HepG2 (cell line): ENCODE results near the gene ST14. TPM values are rescaled to one million over a fixed set of nuclear protein-coding genes. Genes with fewer than 3 reads are reported as not detected.

Experiments
- KMT2B ChIP-seq: IDR thresholded peaks from 2 replicates; pipeline ENCODE4 v1.6.1; 2016; ENCODE audit warnings: missing genetic modification reagents, missing compliant biosample characterization
- NR3C1 ChIP-seq: sonication (generic); formaldehyde crosslinking; IDR thresholded peaks from 2 replicates; pipeline ENCODE4 v1.4.0; 2020; ENCODE audit warnings: missing genetic modification reagents
- POGZ ChIP-seq: sonication (generic); formaldehyde crosslinking; IDR thresholded peaks from 2 replicates; pipeline ENCODE4 v1.4.0; 2020; ENCODE audit warnings: mild to moderate bottlenecking, missing genetic modification reagents
- SMAD9 ChIP-seq: sonication (generic); formaldehyde crosslinking; IDR thresholded peaks from 2 replicates; pipeline ENCODE4 v1.5.1; 2020; ENCODE audit warnings: mild to moderate bottlenecking, missing genetic modification reagents
- TSC22D2 ChIP-seq: sonication (generic); formaldehyde crosslinking; IDR thresholded peaks from 2 replicates; pipeline ENCODE4 v1.5.1; 2020; ENCODE audit warnings: missing genetic modification reagents, mild to moderate bottlenecking, borderline replicate concordance
- ZBTB40 ChIP-seq, 2 experiments: fragments of 450-650 bp in 1 of 2; sonication (generic) in 1 of 2; formaldehyde crosslinking in 1 of 2; IDR thresholded peaks; 2 replicates each; pipeline versions ENCODE4 v1.6.1 to v1.8.0; 2016 to 2022; ENCODE audit warnings: antibody characterized with exemption in 1 of 2, mild to moderate bottlenecking in 1 of 2, missing genetic modification reagents in 1 of 2
- ZNF770 ChIP-seq: sonication (generic); formaldehyde crosslinking; IDR thresholded peaks from 2 replicates; pipeline ENCODE4 v1.5.0; 2020; ENCODE audit warnings: mild to moderate bottlenecking, missing genetic modification reagents
- polyA plus RNA-seq, 8 experiments: library from polyadenylated mRNA; depleted of rRNA in 3 of 8; stranded (reverse) in 7 of 8; unstranded in 1 of 8; fragments of >200 nt; fragmentation: Illumina TruSeq in 4 of 8; extraction: Trizol in 4 of 8; gene quantifications; 2 replicates each; pipeline versions ENCODE4 v1.2.1 to v1.2.3, GENCODE V29; 2011 to 2016; ENCODE audit warnings: low read depth in 4 of 8, missing spikeins in 1 of 8, mixed read lengths in 1 of 8; ENCODE audit not compliant: insufficient read depth in 1 of 8
- total RNA-seq, 5 experiments: library from RNA; depleted of rRNA; stranded (reverse); fragments of >200 nt; fragmentation: Illumina TruSeq; extraction: Trizol; gene quantifications; 2 replicates each; pipeline ENCODE4 v1.2.3, GENCODE V29; 2016; ENCODE audit warnings: low read depth in 1 of 5
- TF ChIP-seq, protein P1 (sequence below): sonication (generic); formaldehyde crosslinking; IDR thresholded peaks from 2 replicates; pipeline ENCODE4 v1.4.0; 2020; ENCODE audit warnings: missing genetic modification reagents
- TF ChIP-seq, protein P2 (sequence below): sonication (generic); formaldehyde crosslinking; IDR thresholded peaks from 2 replicates; pipeline ENCODE4 v1.9.0; 2021; ENCODE audit warnings: missing genetic modification reagents, borderline replicate concordance

The ST14 gene
- total and polyA plus RNA-seq, 2 of the 13 experiments (the other 11 are each of a cell fraction or from before 2014, with no cell fraction given) = 0.88 to 1.4 TPM

GRCh38 chr11:130163346-130164220 lies 4.0 kb downstream of the ST14 start (continued):
- 0 out of 2 replicates have a peak, but pooled peaks have one; percentile 76 for TF ChIP-seq SMAD9 (CRISPR knock-in tag)
- no peak; the same call in 1 of the 2 replicates for TF ChIP-seq POGZ (CRISPR knock-in tag)
- no peak for TF ChIP-seq ZNF770 (CRISPR knock-in tag)
- TF ChIP-seq, protein P1, sequence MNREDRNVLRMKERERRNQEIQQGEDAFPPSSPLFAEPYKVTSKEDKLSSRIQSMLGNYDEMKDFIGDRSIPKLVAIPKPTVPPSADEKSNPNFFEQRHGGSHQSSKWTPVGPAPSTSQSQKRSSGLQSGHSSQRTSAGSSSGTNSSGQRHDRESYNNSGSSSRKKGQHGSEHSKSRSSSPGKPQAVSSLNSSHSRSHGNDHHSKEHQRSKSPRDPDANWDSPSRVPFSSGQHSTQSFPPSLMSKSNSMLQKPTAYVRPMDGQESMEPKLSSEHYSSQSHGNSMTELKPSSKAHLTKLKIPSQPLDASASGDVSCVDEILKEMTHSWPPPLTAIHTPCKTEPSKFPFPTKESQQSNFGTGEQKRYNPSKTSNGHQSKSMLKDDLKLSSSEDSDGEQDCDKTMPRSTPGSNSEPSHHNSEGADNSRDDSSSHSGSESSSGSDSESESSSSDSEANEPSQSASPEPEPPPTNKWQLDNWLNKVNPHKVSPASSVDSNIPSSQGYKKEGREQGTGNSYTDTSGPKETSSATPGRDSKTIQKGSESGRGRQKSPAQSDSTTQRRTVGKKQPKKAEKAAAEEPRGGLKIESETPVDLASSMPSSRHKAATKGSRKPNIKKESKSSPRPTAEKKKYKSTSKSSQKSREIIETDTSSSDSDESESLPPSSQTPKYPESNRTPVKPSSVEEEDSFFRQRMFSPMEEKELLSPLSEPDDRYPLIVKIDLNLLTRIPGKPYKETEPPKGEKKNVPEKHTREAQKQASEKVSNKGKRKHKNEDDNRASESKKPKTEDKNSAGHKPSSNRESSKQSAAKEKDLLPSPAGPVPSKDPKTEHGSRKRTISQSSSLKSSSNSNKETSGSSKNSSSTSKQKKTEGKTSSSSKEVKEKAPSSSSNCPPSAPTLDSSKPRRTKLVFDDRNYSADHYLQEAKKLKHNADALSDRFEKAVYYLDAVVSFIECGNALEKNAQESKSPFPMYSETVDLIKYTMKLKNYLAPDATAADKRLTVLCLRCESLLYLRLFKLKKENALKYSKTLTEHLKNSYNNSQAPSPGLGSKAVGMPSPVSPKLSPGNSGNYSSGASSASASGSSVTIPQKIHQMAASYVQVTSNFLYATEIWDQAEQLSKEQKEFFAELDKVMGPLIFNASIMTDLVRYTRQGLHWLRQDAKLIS (CRISPR knock-in tag) = no peak
- TF ChIP-seq, protein P2, sequence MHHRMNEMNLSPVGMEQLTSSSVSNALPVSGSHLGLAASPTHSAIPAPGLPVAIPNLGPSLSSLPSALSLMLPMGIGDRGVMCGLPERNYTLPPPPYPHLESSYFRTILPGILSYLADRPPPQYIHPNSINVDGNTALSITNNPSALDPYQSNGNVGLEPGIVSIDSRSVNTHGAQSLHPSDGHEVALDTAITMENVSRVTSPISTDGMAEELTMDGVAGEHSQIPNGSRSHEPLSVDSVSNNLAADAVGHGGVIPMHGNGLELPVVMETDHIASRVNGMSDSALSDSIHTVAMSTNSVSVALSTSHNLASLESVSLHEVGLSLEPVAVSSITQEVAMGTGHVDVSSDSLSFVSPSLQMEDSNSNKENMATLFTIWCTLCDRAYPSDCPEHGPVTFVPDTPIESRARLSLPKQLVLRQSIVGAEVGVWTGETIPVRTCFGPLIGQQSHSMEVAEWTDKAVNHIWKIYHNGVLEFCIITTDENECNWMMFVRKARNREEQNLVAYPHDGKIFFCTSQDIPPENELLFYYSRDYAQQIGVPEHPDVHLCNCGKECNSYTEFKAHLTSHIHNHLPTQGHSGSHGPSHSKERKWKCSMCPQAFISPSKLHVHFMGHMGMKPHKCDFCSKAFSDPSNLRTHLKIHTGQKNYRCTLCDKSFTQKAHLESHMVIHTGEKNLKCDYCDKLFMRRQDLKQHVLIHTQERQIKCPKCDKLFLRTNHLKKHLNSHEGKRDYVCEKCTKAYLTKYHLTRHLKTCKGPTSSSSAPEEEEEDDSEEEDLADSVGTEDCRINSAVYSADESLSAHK = no peak
- no peak for TF ChIP-seq TSC22D2 (CRISPR knock-in tag)
- no peak for TF ChIP-seq ZBTB40 (IDR thresholded peaks at IDR 0.05)
- TF ChIP-seq ZBTB40 (CRISPR knock-in tag; IDR thresholded peaks at IDR 0.05) = no peak
- no peak for TF ChIP-seq NR3C1 (CRISPR knock-in tag)
- TF ChIP-seq KMT2B (CRISPR knock-in tag) = peak; percentile 72
